Keratinocyte (primary cell): Measurements from ENCODE around the gene VSIG8. TPM values are rescaled to one million over a fixed set of nuclear protein-coding genes. Genes with fewer than 3 reads are reported as not detected.

ENCODE experiments used
- DNase-seq: peaks from one replicate; pipeline ENCODE4 v3.0.0-alpha.2; 2011; ENCODE audit warnings: low read depth, missing footprints, low spot score
- FAIRE-seq: peaks from 2 replicates; lab custom pipeline; 2011; peaks lifted over from hg19 to GRCh38; lab: Jason Lieb, UNC
- H2AFZ ChIP-seq: 2 replicates; pipeline ENCODE4 v1.6.0; 2012; ENCODE audit warnings: low read length, control low read depth, inconsistent platforms; ENCODE audit not compliant: control insufficient read depth
- H3K27ac ChIP-seq: 2 replicates; pipeline ENCODE4 v1.5.1; 2011; ENCODE audit warnings: low read length; ENCODE audit not compliant: control insufficient read depth, insufficient read depth
- H3K27me3 ChIP-seq: 3 replicates; pipeline ENCODE4 v1.6.0; 2011; ENCODE audit warnings: low read length; ENCODE audit not compliant: control insufficient read depth, insufficient read depth; ENCODE audit errors: extremely low read depth
- H3K36me3 ChIP-seq, 2 experiments: 2 replicates in 1 of 2; 3 replicates in 1 of 2; pipeline ENCODE4 v1.5.1; 2011; ENCODE audit warnings: low read length in 2 of 2, mild to moderate bottlenecking in 1 of 2; ENCODE audit not compliant: control insufficient read depth in 2 of 2, insufficient read depth in 2 of 2; ENCODE audit errors: extremely low read depth in 1 of 2
- H3K4me1 ChIP-seq: 3 replicates; pipeline ENCODE4 v1.5.1; 2011; ENCODE audit warnings: low read length; ENCODE audit not compliant: control insufficient read depth, insufficient read depth; ENCODE audit errors: extremely low read depth
- H3K4me2 ChIP-seq: 3 replicates; pipeline ENCODE4 v1.6.0; 2011; ENCODE audit warnings: low read depth, low read length; ENCODE audit not compliant: control insufficient read depth, insufficient read depth; ENCODE audit errors: extremely low read depth
- H3K4me3 ChIP-seq, 3 experiments: fragments of 200-600 bp in 1 of 3; sonication (generic) in 1 of 3; 2 replicates in 2 of 3; 3 replicates in 1 of 3; pipeline ENCODE4 v1.5.1; 2011 to 2016; ENCODE audit warnings: low read length in 3 of 3, mild to moderate bottlenecking in 3 of 3, control low read depth in 2 of 3, inconsistent platforms in 1 of 3, low read depth in 1 of 3, mixed read lengths in 1 of 3, mixed run types in 1 of 3, moderate library complexity in 1 of 3; ENCODE audit not compliant: control insufficient read depth in 2 of 3, insufficient read depth in 2 of 3; ENCODE audit errors: extremely low read depth in 1 of 3
- H3K79me2 ChIP-seq: 2 replicates; pipeline ENCODE4 v1.6.0; 2012; ENCODE audit warnings: low read length; ENCODE audit not compliant: control insufficient read depth, insufficient read depth
- H3K9ac ChIP-seq: 3 replicates; pipeline ENCODE4 v1.6.0; 2011; ENCODE audit warnings: low read length; ENCODE audit not compliant: control insufficient read depth, insufficient read depth; ENCODE audit errors: extremely low read depth
- H3K9me1 ChIP-seq: 3 replicates; pipeline ENCODE4 v1.6.0; 2011; ENCODE audit warnings: low read length; ENCODE audit not compliant: control insufficient read depth, insufficient read depth; ENCODE audit errors: extremely low read depth
- H3K9me3 ChIP-seq: 2 replicates; pipeline ENCODE4 v1.5.1; 2012; ENCODE audit warnings: low read depth, low read length; ENCODE audit not compliant: control insufficient read depth
- H4K20me1 ChIP-seq: 3 replicates; pipeline ENCODE4 v1.6.0; 2011; ENCODE audit warnings: low read length; ENCODE audit not compliant: control insufficient read depth, insufficient read depth; ENCODE audit errors: extremely low read depth
- CTCF ChIP-seq, 3 experiments: IDR thresholded peaks in 1 of 3; conservative IDR thresholded peaks in 1 of 3; optimal IDR thresholded peaks in 1 of 3; 2 replicates in 2 of 3; 3 replicates in 1 of 3; pipeline versions ENCODE3 to v1.5.1; 2011; ENCODE audit warnings: low read length in 3 of 3, mild to moderate bottlenecking in 3 of 3, moderate library complexity in 2 of 3, control low read depth in 1 of 3, inconsistent platforms in 1 of 3; ENCODE audit not compliant: insufficient read depth in 2 of 3; ENCODE audit errors: extremely low read depth in 1 of 3
- EZH2 ChIP-seq: IDR thresholded peaks from one replicate; pipeline ENCODE4 v1.6.1; 2012; ENCODE audit warnings: inconsistent platforms, mild to moderate bottlenecking, low read length, moderate library complexity
- dilution Hi-C: fragments of 300-500 bp; cut with MboI; formaldehyde crosslinking; loops from one replicate; pipeline ENCODE4 v1.7.0; 2020; ENCODE audit warnings: low sequenced_read_pairs; ENCODE audit not compliant: extremely low pct_ligation_motif_present
- polyA plus RNA-seq, 5 experiments: library from polyadenylated mRNA; depleted of rRNA in 3 of 5; stranded (reverse) in 3 of 5; stranded (forward) in 1 of 5; unstranded in 1 of 5; fragments of >200 nt; gene quantifications; 1 replicate in 1 of 5; 2 replicates in 3 of 5; 3 replicates in 1 of 5; pipeline versions ENCODE4 v1.2.1 to v1.2.3, GENCODE V29; 2011 to 2012; ENCODE audit warnings: missing spikeins in 2 of 5, low read depth in 1 of 5, low replicate concordance in 1 of 5

Gene VSIG8
- polyA plus RNA-seq, 1 donor (not counting 4 experiments of a cell fraction or from before 2014, with no cell fraction given): 0.56 TPM

- H3K27me3 ChIP-seq: no peaks in the 10 kb centered on the region
- no peak overlapping the region for H3K4me2 ChIP-seq
- TF ChIP-seq CTCF (optimal IDR thresholded peaks at IDR 0.05 in 1 of 3, IDR thresholded peaks at IDR 0.05 in 1 of 3, conservative IDR thresholded peaks at IDR 0.05 in 1 of 3; ENCODE audit: extremely low read depth in 1 of 3, insufficient read depth in 2 of 3, low read length in 3 of 3) (no peak), EZH2 (no peak)
- FAIRE-seq: no peak
- H3K9me1 ChIP-seq: no peaks in the 10 kb centered on the region
- no peaks in the 10 kb centered on the region for H3K79me2 ChIP-seq
- H3K27ac ChIP-seq: no peak overlapping the region
- no peak overlapping the region for H3K4me3 ChIP-seq
- dilution Hi-C loops: no loop called here
- no peak for DNase-seq
- H3K9me3 ChIP-seq: no peaks in the 10 kb centered on the region
- no peak overlapping the region for H3K9ac ChIP-seq
- peaks cover 43% of the 10 kb centered on the region for H3K4me1 ChIP-seq
- H4K20me1 ChIP-seq: no peaks in the 10 kb centered on the region
- no peaks in the 10 kb centered on the region for H3K36me3 ChIP-seq
- no peak overlapping the region for H2AFZ ChIP-seq
Observed at GRCh38 chr1:159877695-159878444, 15.4 kb upstream of the VSIG8 start.

GRCh38 chr1:159873530-159874143 lies 11.2 kb upstream of the VSIG8 start:
- dilution Hi-C loops: no loop called here
- H4K20me1 ChIP-seq: no peaks in the 10 kb centered on the region
- H3K9me3 ChIP-seq: no peaks in the 10 kb centered on the region
- H3K27me3 ChIP-seq: no peaks in the 10 kb centered on the region
- H3K79me2 ChIP-seq: no peaks in the 10 kb centered on the region
- DNase-seq (no peak), FAIRE-seq (no peak)
- TF ChIP-seq CTCF (optimal IDR thresholded peaks at IDR 0.05 in 1 of 3, IDR thresholded peaks at IDR 0.05 in 1 of 3, conservative IDR thresholded peaks at IDR 0.05 in 1 of 3; ENCODE audit: extremely low read depth in 1 of 3, insufficient read depth in 2 of 3, low read length in 3 of 3) (no peak), EZH2 (no peak)
- no peak overlapping the region for H2AFZ ChIP-seq
- no peak overlapping the region for H3K4me3 ChIP-seq
- no peak overlapping the region for H3K4me2 ChIP-seq
- peaks cover 2% of the 10 kb centered on the region for H3K9me1 ChIP-seq
- peaks cover 45% of the 10 kb centered on the region for H3K4me1 ChIP-seq
- H3K27ac ChIP-seq: no peak overlapping the region
- H3K9ac ChIP-seq: no peak overlapping the region
- no peaks in the 10 kb centered on the region for H3K36me3 ChIP-seq
